Uterus (tissue), 4 donors: ENCODE data around the gene ZBP1. TPM values are rescaled to one million over a fixed set of nuclear protein-coding genes. Genes with fewer than 3 reads are reported as not detected.

Experiments used
- DNase-seq, 2 donors: peaks; one replicate each; pipeline ENCODE4 v3.0.0-alpha.2; 2019 to 2020
- H3K27ac ChIP-seq, 2 donors: fragments of 200-600 bp; sonication (generic); 1 replicate in 1 of 2; 2 replicates in 1 of 2; pipeline ENCODE4 v1.5.1; 2016 to 2018
- H3K27me3 ChIP-seq, 2 donors: fragments of 200-600 bp; sonication (generic); one replicate each; pipeline ENCODE4 v1.5.1; 2018 to 2019; ENCODE audit warnings: control low read depth in 1 of 2
- H3K36me3 ChIP-seq, 2 donors: fragments of 200-600 bp; sonication (generic); one replicate each; pipeline ENCODE4 v1.5.1; 2019; ENCODE audit warnings: control low read depth in 1 of 2
- H3K4me1 ChIP-seq, 2 donors: fragments of 200-600 bp; sonication (generic); one replicate each; pipeline ENCODE4 v1.5.1; 2018 to 2019; ENCODE audit warnings: control low read depth in 1 of 2
- H3K4me3 ChIP-seq, 2 donors: fragments of 200-600 bp; sonication (generic); 1 replicate in 1 of 2; 2 replicates in 1 of 2; pipeline ENCODE4 v1.5.1; 2018 to 2019; ENCODE audit warnings: mild to moderate bottlenecking in 1 of 2
- H3K9me3 ChIP-seq, 2 donors: fragments of 200-600 bp; sonication (generic); one replicate each; pipeline ENCODE4 v1.5.1; 2019; ENCODE audit warnings: control low read depth in 1 of 2
- CTCF ChIP-seq, 4 experiments: fragments of 200-600 bp in 2 of 4; fragments of 450-650 bp in 2 of 4; sonication (generic) in 2 of 4; IDR thresholded peaks; one replicate each; pipeline ENCODE4 v1.5.1; 2016 to 2019; ENCODE audit warnings: antibody characterized with exemption in 4 of 4, mild to moderate bottlenecking in 2 of 4, moderate library complexity in 1 of 4
- POLR2A ChIP-seq, 2 donors: fragments of 450-650 bp; IDR thresholded peaks; one replicate each; pipeline ENCODE4 v1.6.1; 2016; ENCODE audit warnings: antibody characterized with exemption in 2 of 2, mild to moderate bottlenecking in 1 of 2, moderate library complexity in 1 of 2
- intact Hi-C: fragments of 100-400 bp; cut with DNase I; formaldehyde crosslinking; loops from one replicate; pipeline ENCODE4 v1.15.1; 2023; ENCODE audit warnings: low total_unique reads
- total RNA-seq, 4 donors: library from RNA; depleted of rRNA in 3 of 4; stranded (reverse); fragments of >200 nt in 3 of 4; gene quantifications; one replicate each; pipeline versions ENCODE4 v1.1.0 to v1.2.4, GENCODE V29; 2014 to 2023
- donor health status: DM: yes; HTN: yes; CAD: no.

The ZBP1 gene
- total RNA-seq, 4 donors from 2014 or later, result 0.46 TPM; not detected in 3

GRCh38 chr20:57619051-57619831, 985 bp downstream of the ZBP1 start:
- DNase-seq, result no peak
- Histone ChIP-seq H3K4me1 (no peaks in the 10 kb centered on the region), H3K36me3 (no peaks in the 10 kb centered on the region), H3K9me3 (no peaks in the 10 kb centered on the region), H3K27ac (no peak overlapping the region), H3K27me3 (no peaks in the 10 kb centered on the region), H3K4me3 (no peak overlapping the region)
- no peak for TF ChIP-seq CTCF (IDR thresholded peaks at IDR 0.05)
- no peak for TF ChIP-seq POLR2A (IDR thresholded peaks at IDR 0.05)
- intact Hi-C loops, result no loop called here

GRCh38 chr20:57618764-57619050, 1.5 kb downstream of the ZBP1 start:
- H3K9me3 ChIP-seq, result no peaks in the 10 kb centered on the region
- no peaks in the 10 kb centered on the region for H3K36me3 ChIP-seq
- TF ChIP-seq POLR2A (IDR thresholded peaks at IDR 0.05), result no peak
- no peak for TF ChIP-seq CTCF (IDR thresholded peaks at IDR 0.05)
- intact Hi-C loops, result no loop called here
- no peaks in the 10 kb centered on the region for H3K4me1 ChIP-seq
- DNase-seq, result no peak
- H3K4me3 ChIP-seq, result no peak overlapping the region
- H3K27me3 ChIP-seq, result no peaks in the 10 kb centered on the region
- H3K27ac ChIP-seq, result no peak overlapping the region

- TF ChIP-seq CTCF (IDR thresholded peaks at IDR 0.05), result no peak
- TF ChIP-seq POLR2A (IDR thresholded peaks at IDR 0.05), result no peak
- Histone ChIP-seq H3K27ac (no peak overlapping the region), H3K36me3 (no peaks in the 10 kb centered on the region), H3K4me1 (no peaks in the 10 kb centered on the region), H3K4me3 (no peak overlapping the region), H3K9me3 (no peaks in the 10 kb centered on the region), H3K27me3 (no peaks in the 10 kb centered on the region)
- DNase-seq, result no peak
- intact Hi-C loops, result no loop called here
Observed at GRCh38 chr20:57618091-57618763, 2.0 kb downstream of the ZBP1 start.

- DNase-seq, result no peak
- TF ChIP-seq POLR2A (IDR thresholded peaks at IDR 0.05), result no peak
- no peak for TF ChIP-seq CTCF (IDR thresholded peaks at IDR 0.05)
- no peak overlapping the region for H3K27ac ChIP-seq
- no peaks in the 10 kb centered on the region for H3K4me1 ChIP-seq
- H3K36me3 ChIP-seq, result no peaks in the 10 kb centered on the region
- H3K4me3 ChIP-seq, result no peak overlapping the region
- intact Hi-C loops, result no loop called here
- H3K9me3 ChIP-seq, result no peaks in the 10 kb centered on the region
- H3K27me3 ChIP-seq, result no peaks in the 10 kb centered on the region
Observed at GRCh38 chr20:57617079-57617795, 3.0 kb downstream of the ZBP1 start.
